NK-92 (cell line): ENCODE data around the gene DNAJB13.

Experiments
- DNase-seq: peaks from one replicate; lab custom pipeline; 2025; ENCODE audit not compliant: unreplicated experiment; lab: John Stamatoyannopoulos, UW

DNAJB13 gene

GRCh38 chr11:73998846-73999575, 48.2 kb downstream of the DNAJB13 start:
- no peak for DNase-seq

DNA sequence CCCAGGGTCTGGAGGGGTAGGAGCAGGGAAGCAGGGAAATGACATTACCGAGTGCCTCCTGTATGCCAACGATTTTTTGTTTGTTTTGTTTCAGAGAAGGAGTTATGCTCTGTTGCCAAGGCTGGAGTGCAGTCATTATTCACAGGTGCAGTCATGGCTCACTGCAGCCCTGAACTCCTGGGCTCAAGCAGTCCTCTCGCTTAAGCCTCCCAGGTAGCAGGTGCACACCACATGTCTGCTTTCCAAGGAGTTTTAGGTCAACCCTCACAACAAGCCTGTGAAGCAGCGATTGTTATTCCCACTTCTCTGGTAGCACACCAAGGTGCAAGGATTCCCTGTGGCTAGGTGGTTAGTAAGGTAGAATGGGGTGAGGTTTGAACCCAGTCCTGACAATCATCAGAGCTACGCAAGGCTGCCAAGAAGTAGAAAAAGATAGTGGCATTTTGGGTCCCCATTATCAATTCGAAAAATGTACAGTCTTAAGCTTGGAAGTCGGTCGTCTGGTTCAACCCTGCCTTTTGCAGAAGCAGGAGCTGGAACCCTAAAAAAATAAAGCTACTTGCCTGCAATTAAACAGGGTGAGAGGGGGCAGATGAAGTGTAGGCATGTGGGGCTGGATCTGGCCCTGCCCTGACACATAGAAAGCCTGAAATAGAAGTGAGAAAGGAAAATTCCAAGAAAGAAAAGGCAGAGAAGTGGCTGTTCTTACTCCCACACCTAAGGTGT, 48.9 kb downstream of the DNAJB13 start:
- DNase-seq, result no peak

DNA sequence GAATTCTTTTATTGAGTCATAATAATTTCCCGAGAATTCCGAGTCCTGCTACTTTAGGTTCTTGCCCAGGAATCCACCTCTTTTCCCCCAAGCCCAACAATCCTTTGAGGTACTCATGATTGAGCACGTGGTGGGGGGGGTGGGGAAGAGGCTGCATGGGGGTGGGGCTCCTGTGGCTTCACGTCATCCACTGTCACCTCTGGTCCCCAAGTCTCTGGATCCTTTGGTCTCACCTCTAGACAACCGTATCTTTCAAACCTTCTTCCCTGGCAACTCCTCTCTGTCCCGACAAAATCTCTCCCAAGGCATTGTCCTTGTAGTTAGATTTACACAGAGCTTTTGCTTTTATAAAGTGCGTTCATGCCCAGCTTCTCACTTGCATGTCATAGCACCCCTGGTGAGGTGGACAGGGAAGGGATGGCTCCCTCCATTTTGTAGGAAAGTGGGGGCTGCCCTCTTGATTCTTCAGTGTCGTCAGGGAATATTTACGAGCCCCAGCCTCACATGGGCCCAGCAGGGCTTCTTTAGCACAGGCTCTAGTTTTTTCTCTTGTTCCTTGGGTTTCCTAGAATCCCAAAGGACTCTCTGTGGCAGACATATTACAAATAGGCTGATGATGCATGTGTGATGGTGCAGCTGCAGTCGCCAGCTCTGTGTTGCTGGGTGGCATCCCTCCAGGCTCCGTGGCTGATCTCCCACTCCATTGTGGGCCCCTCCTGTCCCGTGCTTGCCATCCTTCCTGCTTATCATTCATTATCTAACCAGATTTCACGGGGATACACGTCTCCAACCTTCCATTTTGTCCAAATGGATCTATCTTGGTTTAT, 49.7 kb downstream of the DNAJB13 start:
- no peak for DNase-seq

- no peak for DNase-seq
Observed at GRCh38 chr11:74001822-74002286, 51.0 kb downstream of the DNAJB13 start.

DNA sequence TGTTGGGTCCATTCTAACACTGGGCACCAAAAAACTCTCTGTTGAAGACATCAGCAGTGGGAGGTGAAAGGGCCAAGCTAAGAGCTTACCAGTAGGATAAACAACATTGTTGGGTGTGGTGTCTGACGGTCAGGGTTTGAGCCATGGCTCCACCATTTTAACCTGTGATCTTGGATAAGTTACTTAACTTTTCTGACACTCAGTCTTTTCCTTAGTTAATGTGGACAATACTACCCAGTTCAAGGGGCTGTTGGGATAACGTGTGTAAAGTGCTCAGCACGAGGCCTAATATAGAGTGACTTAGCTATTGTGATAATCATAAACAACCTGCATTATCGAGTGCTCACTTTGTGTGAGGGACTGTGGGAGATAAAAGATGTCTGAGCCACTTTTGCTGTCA, 52.0 kb downstream of the DNAJB13 start:
- no peak for DNase-seq

GRCh38 chr11:74004046-74004695, 53.3 kb downstream of the DNAJB13 start:
- DNase-seq, result no peak

DNA sequence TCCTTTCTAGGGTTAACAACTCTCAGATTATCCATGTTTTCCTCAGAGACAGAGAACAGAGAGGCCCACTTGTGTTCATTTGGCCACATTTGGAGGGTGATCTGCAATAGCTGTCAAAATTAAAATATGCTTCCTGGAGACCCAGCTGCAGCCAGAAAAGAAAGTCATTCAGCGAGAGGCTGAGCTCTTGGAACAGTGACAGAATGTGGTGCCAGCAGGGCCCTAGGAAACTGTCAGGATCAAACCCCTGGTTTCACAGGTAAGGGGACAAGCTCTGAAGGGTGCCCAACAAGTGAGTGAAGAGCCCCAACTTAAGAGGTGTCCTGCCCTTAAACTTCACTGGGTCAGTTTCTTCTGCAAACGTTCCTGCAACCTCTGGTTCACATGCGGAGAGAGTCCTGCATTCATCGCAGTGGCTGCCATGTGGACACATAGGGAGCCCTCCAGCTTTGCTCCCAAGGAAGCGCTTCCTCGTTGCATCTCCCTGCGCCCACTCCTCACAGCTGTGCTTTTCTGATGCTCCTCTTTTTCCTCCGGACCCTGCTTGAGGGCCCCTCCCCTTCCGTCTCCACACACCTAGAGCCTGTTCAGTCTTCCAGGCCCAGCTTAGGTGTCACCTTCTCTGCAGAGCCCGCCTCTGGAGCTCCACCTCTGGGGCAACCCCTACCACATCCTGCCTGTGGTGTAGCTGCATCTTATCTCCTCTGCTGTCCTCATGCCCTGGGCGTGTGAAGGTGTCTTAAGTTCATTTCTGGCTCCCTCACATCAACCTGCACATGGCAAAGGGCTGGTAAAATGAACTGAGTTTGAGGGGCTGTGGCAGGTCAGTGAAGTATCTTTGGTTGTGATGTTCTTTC, 54.2 kb downstream of the DNAJB13 start:
- peak; percentile 40 for DNase-seq

DNA sequence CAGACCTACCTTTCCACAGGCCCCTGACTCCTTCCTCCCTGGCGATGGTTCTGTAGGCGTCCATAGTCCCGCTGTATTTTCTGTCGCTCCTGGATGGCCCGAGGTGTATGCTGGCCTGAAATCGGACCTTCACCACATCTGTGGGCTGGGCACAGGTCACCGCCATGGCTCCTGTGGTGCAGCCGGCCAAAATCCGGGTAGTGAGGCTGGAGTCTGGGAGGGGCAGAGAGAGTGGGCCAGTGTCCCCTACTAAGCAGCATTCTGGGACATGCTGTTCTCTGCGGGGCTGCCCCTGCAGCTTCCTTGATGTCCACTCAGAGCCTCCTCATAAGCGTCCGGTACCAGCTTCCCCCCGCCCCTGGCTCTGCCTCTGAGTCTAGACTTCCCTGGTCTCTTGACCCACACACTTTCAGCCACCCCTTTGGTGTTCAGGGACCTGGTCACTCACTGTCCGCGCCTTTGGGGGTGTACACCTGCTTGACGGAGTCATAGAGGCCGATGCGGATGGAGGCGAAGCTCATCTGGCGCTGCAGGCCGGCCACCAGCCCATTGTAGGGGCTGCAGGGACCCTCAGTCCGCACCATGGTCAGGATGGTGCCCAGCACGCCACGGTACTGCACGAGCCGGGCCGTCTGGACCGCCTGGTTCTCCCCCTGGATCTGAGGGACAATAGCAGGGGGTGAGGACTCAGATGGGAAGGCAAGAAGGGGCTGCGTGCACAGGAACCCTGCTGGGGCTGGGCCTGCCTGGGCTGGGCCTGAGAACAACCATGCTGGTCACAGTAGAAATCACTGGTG, 55.1 kb downstream of the DNAJB13 start:
- no peak for DNase-seq

DNA sequence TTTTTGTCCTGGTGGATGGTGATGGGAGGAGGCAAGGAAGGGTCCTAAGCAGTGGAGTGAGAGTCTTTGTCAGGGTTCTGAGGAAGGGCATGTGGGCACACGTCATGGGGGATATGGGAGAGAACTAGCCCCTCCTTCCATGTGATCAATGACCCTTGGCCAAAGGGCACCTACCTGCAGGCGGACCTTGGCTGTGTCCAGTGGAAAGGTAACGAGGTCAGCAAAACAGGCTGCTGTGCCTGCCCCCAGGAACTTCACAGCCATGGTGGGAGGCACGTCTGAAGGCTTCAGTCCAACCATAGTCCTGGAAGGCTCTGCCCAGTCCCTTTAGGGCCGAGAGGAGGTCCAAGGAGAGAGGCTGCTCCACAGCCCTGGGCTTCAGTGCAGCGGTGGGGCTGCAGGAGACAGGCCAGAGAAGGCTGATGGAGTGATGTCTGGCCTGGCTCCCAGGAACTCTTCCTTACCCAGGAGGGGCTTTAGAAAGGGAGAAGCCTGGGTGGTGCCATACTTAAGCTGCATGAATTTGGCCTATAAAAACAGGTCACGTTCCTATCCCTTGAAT, 56.0 kb downstream of the DNAJB13 start:
- DNase-seq, result no peak

GRCh38 chr11:74007691-74008372, 57.0 kb downstream of the DNAJB13 start:
- no peak for DNase-seq

DNA sequence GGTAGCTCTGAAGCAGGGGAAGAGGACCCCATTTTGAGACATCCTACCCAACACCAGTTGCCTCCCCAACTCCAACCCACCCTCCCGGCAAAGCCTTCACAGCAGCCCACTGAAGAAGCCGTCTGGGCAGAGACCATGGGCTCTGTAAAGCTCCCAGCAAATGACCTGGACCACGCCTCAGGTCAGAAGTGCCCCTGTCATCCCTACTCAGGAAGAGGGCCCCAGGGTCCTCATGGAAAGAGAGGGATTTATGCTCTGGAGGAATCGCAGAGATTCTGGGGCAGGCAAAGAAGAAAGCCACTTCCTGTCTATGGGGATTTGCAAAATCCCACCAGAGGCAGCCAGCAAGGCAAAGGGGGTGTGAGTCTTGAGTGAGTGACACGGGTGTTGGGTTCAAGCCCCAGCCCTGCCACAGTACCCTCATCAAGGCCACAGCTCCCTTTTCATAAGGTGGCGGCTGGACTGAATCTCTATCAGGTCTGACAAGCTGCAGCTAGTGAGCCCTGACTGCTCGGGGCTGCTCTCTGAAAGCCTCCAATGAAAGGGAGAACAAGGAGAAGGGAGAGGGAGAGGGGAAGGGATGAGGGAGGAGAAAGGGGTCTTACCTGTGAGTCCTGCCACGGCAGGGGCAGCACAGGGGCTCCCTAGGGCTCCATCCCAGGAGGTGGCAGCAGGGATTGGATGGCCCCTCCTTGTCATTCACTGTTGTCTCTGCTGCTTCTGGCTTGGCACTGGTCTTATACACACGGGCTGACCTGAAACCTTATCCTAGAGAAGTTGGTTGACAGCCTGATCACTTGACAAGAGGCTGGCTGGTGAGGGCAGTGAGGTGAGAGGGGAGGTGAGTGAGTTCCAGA, 57.8 kb downstream of the DNAJB13 start, which contains the start of gene UCP3:
Gene UCP3 (minus strand): TSS at position 713 of the 857 bp plus-strand sequence. CDS start 2,043 bp downstream, outside the sequence.
- DNase-seq, result no peak

DNA sequence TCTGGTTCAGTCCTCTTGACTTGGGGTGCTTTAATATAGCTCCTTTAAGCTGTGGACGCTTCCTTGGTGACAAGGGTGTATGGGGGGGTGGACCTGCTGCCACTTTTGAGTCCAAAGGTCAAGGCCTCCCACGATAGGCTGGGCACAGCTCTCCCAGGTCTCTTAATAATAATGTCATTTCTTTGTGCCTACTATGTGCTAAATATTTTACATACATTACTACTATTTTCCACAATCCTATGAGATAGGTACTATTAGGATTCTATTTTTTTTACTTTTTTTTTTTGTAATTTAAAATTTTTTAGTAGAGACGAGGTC, 58.4 kb downstream of the DNAJB13 start:
- DNase-seq, result no peak

DNA sequence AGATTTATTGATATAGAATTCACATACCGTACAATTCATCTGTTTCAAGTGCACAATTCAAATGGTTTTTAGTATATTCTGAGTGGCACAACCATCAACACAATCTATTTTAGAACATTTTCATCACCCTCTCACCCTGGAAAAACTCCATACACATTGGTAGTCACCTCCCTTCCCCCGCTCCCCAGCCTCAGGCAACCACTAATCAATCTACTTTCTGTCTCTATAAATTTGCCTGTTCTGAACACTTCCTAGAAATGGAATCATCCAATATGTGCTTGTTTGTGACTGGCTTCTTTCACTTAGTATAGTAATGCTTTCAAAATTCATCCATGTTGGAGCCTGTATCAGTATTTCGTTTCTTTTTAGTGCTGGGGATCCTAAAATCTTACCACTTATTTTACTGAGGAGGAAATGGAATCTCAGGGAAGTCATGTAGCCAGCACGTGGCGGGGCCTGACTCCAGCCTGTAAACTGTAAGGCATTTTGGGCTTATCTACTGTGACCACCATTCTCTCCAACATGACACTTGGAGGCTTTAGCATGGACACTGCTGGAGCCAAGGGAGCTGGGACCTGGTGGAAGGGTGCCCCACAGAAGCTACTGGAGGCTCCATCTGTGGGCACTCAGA, 59.0 kb downstream of the DNAJB13 start:
- no peak for DNase-seq

GRCh38 chr11:74010306-74011300, 59.8 kb downstream of the DNAJB13 start:
- no peak for DNase-seq

DNA sequence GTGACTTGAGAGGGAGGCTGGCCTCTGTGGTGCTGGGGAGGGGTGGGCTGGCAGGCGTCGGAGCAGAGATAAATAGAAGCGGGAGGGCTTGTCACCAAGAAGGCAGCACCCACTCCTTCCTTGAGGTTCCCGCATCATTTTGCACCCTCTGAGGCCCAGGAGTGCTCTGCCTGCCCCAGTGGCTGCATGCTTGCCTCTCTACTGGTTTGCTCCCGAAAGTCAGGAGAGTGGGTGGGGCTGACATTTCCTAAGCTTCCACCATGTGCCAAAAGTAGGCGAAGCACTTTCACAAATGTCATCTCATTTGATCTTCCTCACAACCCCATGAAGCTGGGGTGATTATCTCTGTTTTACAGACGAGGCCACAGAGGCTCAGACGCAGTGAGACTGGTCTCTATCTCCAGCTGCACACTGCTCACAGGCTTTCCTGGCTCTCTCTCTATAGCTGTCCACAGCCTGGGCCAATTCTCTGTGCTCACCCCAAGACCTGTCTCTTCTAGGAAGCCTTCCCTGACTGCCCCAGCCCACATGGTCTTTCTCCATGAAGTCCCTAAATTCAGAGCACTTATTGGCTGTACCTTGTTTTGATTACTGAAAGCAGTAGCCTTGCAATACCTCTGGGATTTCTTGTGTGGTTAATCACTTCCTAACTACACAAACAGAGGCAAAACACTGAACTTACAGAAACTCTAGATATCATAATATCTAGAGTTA, 60.7 kb downstream of the DNAJB13 start:
- no peak for DNase-seq
